ENCODE data around the gene EPS8L2. TPM values are rescaled to one million over a fixed set of nuclear protein-coding genes. Genes with fewer than 3 reads are reported as not detected.

The EPS8L2 gene
- total and polyA plus RNA-seq, 2 of the 4 experiments (the other 2 are of a cell fraction) = 17.2 to 39.4 TPM

Other genes with a start within 250 kb of the EPS8L2 start
- 138 and 143 TPM in 2 replicates for gene RNH1, start 199.0 kb upstream of the EPS8L2 start, total RNA-seq (2012; rRNA removed)
- 238 and 247 TPM in 2 replicates for gene RNH1, start 199.0 kb upstream of the EPS8L2 start, polyA plus RNA-seq (2012; rRNA removed)
- 99.4 and 108 TPM in 2 replicates for gene HRAS, start 170.7 kb upstream of the EPS8L2 start, total RNA-seq (2012; rRNA removed)
- 123 and 154 TPM in 2 replicates for gene HRAS, start 170.7 kb upstream of the EPS8L2 start, polyA plus RNA-seq (2012; rRNA removed)
- 0.28 and 0.36 TPM in 2 replicates for gene LRRC56, start 168.7 kb upstream of the EPS8L2 start, total RNA-seq (2012; rRNA removed)
- gene LRRC56, start 168.7 kb upstream of the EPS8L2 start, polyA plus RNA-seq (2012; rRNA removed) = 1.3 and 1.7 TPM in 2 replicates
- gene LMNTD2, start 145.5 kb upstream of the EPS8L2 start, total RNA-seq (2012; rRNA removed) = 0.18 and 0.28 TPM in 2 replicates
- 1.3 and 2.5 TPM in 2 replicates for gene LMNTD2, start 145.5 kb upstream of the EPS8L2 start, polyA plus RNA-seq (2012; rRNA removed)
- gene RASSF7, start 145.3 kb upstream of the EPS8L2 start, total RNA-seq (2012; rRNA removed) = 6.8 and 6.9 TPM in 2 replicates
- 18.5 and 24.2 TPM in 2 replicates for gene RASSF7, start 145.3 kb upstream of the EPS8L2 start, polyA plus RNA-seq (2012; rRNA removed)
- gene PHRF1, start 129.8 kb upstream of the EPS8L2 start, total RNA-seq (2012; rRNA removed) = 10.9 and 12.2 TPM in 2 replicates
- gene PHRF1, start 129.8 kb upstream of the EPS8L2 start, polyA plus RNA-seq (2012; rRNA removed) = 17.5 and 23.0 TPM in 2 replicates
- 1.4 and 1.6 TPM in 2 replicates for gene IRF7, start 90.3 kb upstream of the EPS8L2 start, total RNA-seq (2012; rRNA removed)
- gene IRF7, start 90.3 kb upstream of the EPS8L2 start, polyA plus RNA-seq (2012; rRNA removed) = 4.5 and 5.8 TPM in 2 replicates
- gene CDHR5, start 81.3 kb upstream of the EPS8L2 start, total RNA-seq (2012; rRNA removed) = not detected in 2 replicates
- gene CDHR5, start 81.3 kb upstream of the EPS8L2 start, polyA plus RNA-seq (2012; rRNA removed) = not detected in 2 replicates
- gene SCT, start 79.0 kb upstream of the EPS8L2 start, total RNA-seq (2012; rRNA removed) = not detected in 2 replicates
- gene SCT, start 79.0 kb upstream of the EPS8L2 start, polyA plus RNA-seq (2012; rRNA removed) = not detected in 2 replicates
- not detected in 2 replicates for gene DRD4, start 69.0 kb upstream of the EPS8L2 start, total RNA-seq (2012; rRNA removed)
- not detected in 2 replicates for gene DRD4, start 69.0 kb upstream of the EPS8L2 start, polyA plus RNA-seq (2012; rRNA removed)
- 21.7 and 22.9 TPM in 2 replicates for gene DEAF1, start 11.0 kb upstream of the EPS8L2 start, total RNA-seq (2012; rRNA removed)
- gene DEAF1, start 11.0 kb upstream of the EPS8L2 start, polyA plus RNA-seq (2012; rRNA removed) = 31.6 and 35.8 TPM in 2 replicates
- gene TMEM80, start 10.4 kb upstream of the EPS8L2 start, total RNA-seq (2012; rRNA removed) = 5.0 and 5.6 TPM in 2 replicates
- 21.2 and 21.7 TPM in 2 replicates for gene TMEM80, start 10.4 kb upstream of the EPS8L2 start, polyA plus RNA-seq (2012; rRNA removed)
- gene TALDO1, start 41.2 kb downstream of the EPS8L2 start, total RNA-seq (2012; rRNA removed) = 147 and 156 TPM in 2 replicates
- gene TALDO1, start 41.2 kb downstream of the EPS8L2 start, polyA plus RNA-seq (2012; rRNA removed) = 210 and 228 TPM in 2 replicates
- 3.0 and 4.2 TPM in 2 replicates for gene GATD1, start 71.3 kb downstream of the EPS8L2 start, total RNA-seq (2012; rRNA removed)
- 48.1 and 52.5 TPM in 2 replicates for gene GATD1, start 71.3 kb downstream of the EPS8L2 start, polyA plus RNA-seq (2012; rRNA removed)
- 0.83 and 0.90 TPM in 2 replicates for gene CEND1, start 83.9 kb downstream of the EPS8L2 start, total RNA-seq (2012; rRNA removed)
- gene CEND1, start 83.9 kb downstream of the EPS8L2 start, polyA plus RNA-seq (2012; rRNA removed) = 4.0 and 5.0 TPM in 2 replicates
- gene SLC25A22, start 92.0 kb downstream of the EPS8L2 start, total RNA-seq (2012; rRNA removed) = 7.2 and 8.2 TPM in 2 replicates
- 41.3 and 48.8 TPM in 2 replicates for gene SLC25A22, start 92.0 kb downstream of the EPS8L2 start, polyA plus RNA-seq (2012; rRNA removed)
- gene PIDD1, start 99.0 kb downstream of the EPS8L2 start, total RNA-seq (2012; rRNA removed) = 0.56 and 1.3 TPM in 2 replicates
- gene PIDD1, start 99.0 kb downstream of the EPS8L2 start, polyA plus RNA-seq (2012; rRNA removed) = 16.4 and 20.3 TPM in 2 replicates
- 59.9 and 95.0 TPM in 2 replicates for gene RPLP2, start 103.7 kb downstream of the EPS8L2 start, total RNA-seq (2012; rRNA removed)
- 1,851 and 1,897 TPM in 2 replicates for gene RPLP2, start 103.7 kb downstream of the EPS8L2 start, polyA plus RNA-seq (2012; rRNA removed)
- gene PNPLA2, start 112.7 kb downstream of the EPS8L2 start, total RNA-seq (2012; rRNA removed) = 7.0 and 7.2 TPM in 2 replicates
- 94.3 and 109 TPM in 2 replicates for gene PNPLA2, start 112.7 kb downstream of the EPS8L2 start, polyA plus RNA-seq (2012; rRNA removed)
- 0.28 and 0.54 TPM in 2 replicates for gene CRACR2B, start 121.7 kb downstream of the EPS8L2 start, total RNA-seq (2012; rRNA removed)
- gene CRACR2B, start 121.7 kb downstream of the EPS8L2 start, polyA plus RNA-seq (2012; rRNA removed) = 2.5 and 3.2 TPM in 2 replicates
- gene CD151, start 126.7 kb downstream of the EPS8L2 start, total RNA-seq (2012; rRNA removed) = 789 and 1,150 TPM in 2 replicates
- gene CD151, start 126.7 kb downstream of the EPS8L2 start, polyA plus RNA-seq (2012; rRNA removed) = 1,267 and 1,435 TPM in 2 replicates
- gene POLR2L, start 136.3 kb downstream of the EPS8L2 start, total RNA-seq (2012; rRNA removed) = 44.4 and 123 TPM in 2 replicates
- 416 and 907 TPM in 2 replicates for gene POLR2L, start 136.3 kb downstream of the EPS8L2 start, polyA plus RNA-seq (2012; rRNA removed)
- 143 and 161 TPM in 2 replicates for gene TSPAN4, start 136.6 kb downstream of the EPS8L2 start, total RNA-seq (2012; rRNA removed)
- 293 and 327 TPM in 2 replicates for gene TSPAN4, start 136.6 kb downstream of the EPS8L2 start, polyA plus RNA-seq (2012; rRNA removed)
- gene CHID1, start 204.6 kb downstream of the EPS8L2 start, total RNA-seq (2012; rRNA removed) = 30.3 and 34.2 TPM in 2 replicates
- gene CHID1, start 204.6 kb downstream of the EPS8L2 start, polyA plus RNA-seq (2012; rRNA removed) = 121 and 140 TPM in 2 replicates
- gene AP2A2, start 219.6 kb downstream of the EPS8L2 start, total RNA-seq (2012; rRNA removed) = 19.9 and 20.3 TPM in 2 replicates
- 49.0 and 53.6 TPM in 2 replicates for gene AP2A2, start 219.6 kb downstream of the EPS8L2 start, polyA plus RNA-seq (2012; rRNA removed)